Smooth muscle cell (in vitro differentiated cells): Measurements from ENCODE around the gene PPP1R3E. TPM values are rescaled to one million over a fixed set of nuclear protein-coding genes. Genes with fewer than 3 reads are reported as not detected.
A peak's percentile ranks its signal among the peaks of the same experiment; 100 is the strongest.

Experiments used
- DNase-seq: peaks from one replicate; lab custom pipeline; 2025; ENCODE audit not compliant: unreplicated experiment; lab: John Stamatoyannopoulos, UW
- H2AFZ ChIP-seq: fragments of 200-600 bp; sonication (generic); 2 replicates; pipeline ENCODE4 v1.6.0; 2016; ENCODE audit warnings: antibody characterized with exemption, low read depth, mild to moderate bottlenecking
- H3F3A ChIP-seq: fragments of 200-600 bp; sonication (generic); 2 replicates; pipeline ENCODE4 v1.6.0; 2017; ENCODE audit warnings: antibody characterized with exemption, low read depth
- H3K27ac ChIP-seq: fragments of 200-600 bp; sonication (generic); 2 replicates; pipeline ENCODE4 v1.5.1; 2016; ENCODE audit warnings: low read depth, mild to moderate bottlenecking
- H3K27me3 ChIP-seq: fragments of 200-600 bp; sonication (generic); 2 replicates; pipeline ENCODE4 v1.6.1; 2016; ENCODE audit warnings: low read depth, mild to moderate bottlenecking
- H3K36me3 ChIP-seq: fragments of 200-600 bp; sonication (generic); 2 replicates; pipeline ENCODE4 v1.5.1; 2016; ENCODE audit warnings: low read depth
- H3K4me1 ChIP-seq: fragments of 200-600 bp; sonication (generic); 2 replicates; pipeline ENCODE4 v1.5.1; 2016; ENCODE audit warnings: low read depth
- H3K4me2 ChIP-seq: fragments of 200-600 bp; sonication (generic); 2 replicates; pipeline ENCODE4 v1.6.0; 2016; ENCODE audit warnings: mild to moderate bottlenecking
- H3K4me3 ChIP-seq: fragments of 200-600 bp; sonication (generic); 2 replicates; pipeline ENCODE4 v1.5.1; 2016; ENCODE audit warnings: mild to moderate bottlenecking
- H3K79me2 ChIP-seq: fragments of 200-600 bp; sonication (generic); 2 replicates; pipeline ENCODE4 v1.6.0; 2016; ENCODE audit warnings: low read depth, mild to moderate bottlenecking
- H3K9ac ChIP-seq: fragments of 200-600 bp; sonication (generic); 2 replicates; pipeline ENCODE4 v1.6.0; 2016; ENCODE audit warnings: low read depth
- H3K9me3 ChIP-seq: fragments of 200-600 bp; sonication (generic); replicated peaks from 2 replicates; pipeline ENCODE4 v1.5.1; 2016; ENCODE audit warnings: low read depth
- H4K20me1 ChIP-seq: fragments of 200-600 bp; sonication (generic); 2 replicates; pipeline ENCODE4 v1.6.0; 2016; ENCODE audit warnings: low read depth
- WGBS: methylation state at CpG from one replicate; pipeline ENCODE4 v1.1.7; 2016; ENCODE audit warnings: low lambda C conversion rate; 5-methylcytosine and 5-hydroxymethylcytosine counted together
- polyA plus RNA-seq: library from polyadenylated mRNA; unstranded; fragments of >200 nt; fragmentation: Nextera tagmentation; extraction: Ambion mirVana; gene quantifications from 2 replicates; pipeline ENCODE4 v1.2.1, GENCODE V29; 2016
- total RNA-seq: library from RNA; depleted of rRNA; stranded (reverse); fragments of >200 nt; gene quantifications from 2 replicates; pipeline ENCODE4 v1.2.3, GENCODE V29; 2014
- TF ChIP-seq, protein P1 (sequence below): fragments of 200-600 bp; sonication (generic); IDR thresholded peaks from 2 replicates; pipeline ENCODE4 v1.5.1; 2017; ENCODE audit warnings: borderline replicate concordance, mild to moderate bottlenecking, antibody characterized with exemption; ENCODE audit not compliant: insufficient read depth, poor library complexity, severe bottlenecking

The PPP1R3E gene, protein sequence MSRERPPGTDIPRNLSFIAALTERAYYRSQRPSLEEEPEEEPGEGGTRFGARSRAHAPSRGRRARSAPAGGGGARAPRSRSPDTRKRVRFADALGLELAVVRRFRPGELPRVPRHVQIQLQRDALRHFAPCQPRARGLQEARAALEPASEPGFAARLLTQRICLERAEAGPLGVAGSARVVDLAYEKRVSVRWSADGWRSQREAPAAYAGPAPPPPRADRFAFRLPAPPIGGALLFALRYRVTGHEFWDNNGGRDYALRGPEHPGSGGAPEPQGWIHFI
- total RNA-seq, result 1.7 and 2.0 TPM in 2 replicates
- polyA plus RNA-seq, result 0.71 and 1.5 TPM in 2 replicates

DNA sequence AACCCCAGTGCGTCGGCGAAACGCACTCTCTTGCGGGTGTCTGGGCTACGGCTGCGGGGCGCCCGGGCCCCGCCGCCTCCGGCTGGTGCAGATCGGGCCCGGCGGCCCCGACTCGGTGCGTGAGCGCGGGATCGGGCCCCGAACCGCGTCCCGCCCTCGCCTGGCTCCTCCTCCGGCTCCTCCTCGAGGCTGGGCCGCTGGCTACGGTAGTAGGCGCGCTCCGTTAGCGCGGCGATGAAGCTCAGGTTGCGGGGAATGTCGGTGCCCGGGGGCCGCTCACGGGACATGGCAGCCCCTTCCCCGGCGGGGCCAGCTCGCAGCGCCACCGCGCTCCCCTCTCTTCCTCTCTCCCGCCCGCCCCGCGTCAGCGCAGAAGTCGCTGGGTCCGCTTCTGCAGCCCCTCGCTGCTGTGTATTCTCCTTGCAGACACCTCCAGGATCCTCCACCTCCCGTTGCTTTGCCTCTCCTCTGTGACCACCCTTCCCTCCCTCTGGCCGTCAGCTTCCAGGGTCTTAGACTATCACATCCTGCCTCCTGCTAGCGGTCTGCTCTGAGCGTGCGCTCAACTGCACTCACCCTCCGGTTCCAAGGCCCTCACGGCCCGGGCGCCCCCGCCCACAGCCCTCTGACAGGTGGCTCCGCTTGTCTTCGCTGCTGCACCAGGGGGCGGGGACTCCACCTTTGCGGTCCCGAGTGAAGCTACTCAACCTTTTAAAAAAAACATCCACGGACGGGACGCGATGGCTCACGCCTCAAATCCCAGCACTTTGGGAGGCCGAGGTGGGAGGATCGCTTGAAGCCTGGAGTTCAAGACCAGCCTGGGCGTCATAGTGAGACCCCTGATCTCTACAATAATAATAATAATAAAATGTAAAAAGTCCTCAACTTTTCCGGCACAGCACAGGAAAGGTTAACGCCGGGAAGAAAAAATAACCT, at the start of gene PPP1R3E:
TSS of gene PPP1R3E (minus strand) at position 570 of the 936 bp plus-strand sequence. CDS start at position 287, 283 bp downstream.
- Histone ChIP-seq H3K4me2 (peak within 1 kb of the TSS; percentile 97), H3K36me3 (no peaks in the 10 kb centered on the region), H3K27me3 (no peaks in the 10 kb centered on the region), H3K79me2 (peaks cover 11% of the 10 kb centered on the region), H2AFZ (peak within 1 kb of the TSS; percentile 98), H3K27ac (peak within 1 kb of the TSS; percentile 68), H3K9ac (peak within 1 kb of the TSS; percentile 64), H3K4me3 (peak within 1 kb of the TSS; percentile 72), H3K9me3 (no peaks in the 10 kb centered on the region), H3F3A (peaks cover 16% of the 10 kb centered on the region), H3K4me1 (peaks cover 16% of the 10 kb centered on the region), H4K20me1 (peaks cover under 1% of the 10 kb centered on the region)
- peak; percentile 58 for DNase-seq
- WGBS, result 4% methylated on average over 73 of the region's 81 CpGs
- TF ChIP-seq, protein P1, sequence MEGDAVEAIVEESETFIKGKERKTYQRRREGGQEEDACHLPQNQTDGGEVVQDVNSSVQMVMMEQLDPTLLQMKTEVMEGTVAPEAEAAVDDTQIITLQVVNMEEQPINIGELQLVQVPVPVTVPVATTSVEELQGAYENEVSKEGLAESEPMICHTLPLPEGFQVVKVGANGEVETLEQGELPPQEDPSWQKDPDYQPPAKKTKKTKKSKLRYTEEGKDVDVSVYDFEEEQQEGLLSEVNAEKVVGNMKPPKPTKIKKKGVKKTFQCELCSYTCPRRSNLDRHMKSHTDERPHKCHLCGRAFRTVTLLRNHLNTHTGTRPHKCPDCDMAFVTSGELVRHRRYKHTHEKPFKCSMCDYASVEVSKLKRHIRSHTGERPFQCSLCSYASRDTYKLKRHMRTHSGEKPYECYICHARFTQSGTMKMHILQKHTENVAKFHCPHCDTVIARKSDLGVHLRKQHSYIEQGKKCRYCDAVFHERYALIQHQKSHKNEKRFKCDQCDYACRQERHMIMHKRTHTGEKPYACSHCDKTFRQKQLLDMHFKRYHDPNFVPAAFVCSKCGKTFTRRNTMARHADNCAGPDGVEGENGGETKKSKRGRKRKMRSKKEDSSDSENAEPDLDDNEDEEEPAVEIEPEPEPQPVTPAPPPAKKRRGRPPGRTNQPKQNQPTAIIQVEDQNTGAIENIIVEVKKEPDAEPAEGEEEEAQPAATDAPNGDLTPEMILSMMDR, result no peak

- peak overlapping the region; percentile 64 for H3K9ac ChIP-seq
- H3K4me1 ChIP-seq, result peaks cover 4% of the 10 kb centered on the region
- H3K79me2 ChIP-seq, result no peaks in the 10 kb centered on the region
- H3K36me3 ChIP-seq, result no peaks in the 10 kb centered on the region
- peak overlapping the region; percentile 99 for H3K4me2 ChIP-seq
- H4K20me1 ChIP-seq, result peaks cover 6% of the 10 kb centered on the region
- WGBS, result 7% methylated on average over 46 of the region's 61 CpGs
- H3F3A ChIP-seq, result peaks cover 27% of the 10 kb centered on the region
- no peaks in the 10 kb centered on the region for H3K27me3 ChIP-seq
- H2AFZ ChIP-seq, result no peak overlapping the region
- TF ChIP-seq, protein P1, result peak; percentile 17
- no peak for DNase-seq
- peak overlapping the region; percentile 91 for H3K4me3 ChIP-seq
- H3K9me3 ChIP-seq, result no peaks in the 10 kb centered on the region
- peak overlapping the region; percentile 63 for H3K27ac ChIP-seq
These were observed 49.2 kb upstream of the PPP1R3E start for GRCh38 chr14:23351681-23352505.

DNA sequence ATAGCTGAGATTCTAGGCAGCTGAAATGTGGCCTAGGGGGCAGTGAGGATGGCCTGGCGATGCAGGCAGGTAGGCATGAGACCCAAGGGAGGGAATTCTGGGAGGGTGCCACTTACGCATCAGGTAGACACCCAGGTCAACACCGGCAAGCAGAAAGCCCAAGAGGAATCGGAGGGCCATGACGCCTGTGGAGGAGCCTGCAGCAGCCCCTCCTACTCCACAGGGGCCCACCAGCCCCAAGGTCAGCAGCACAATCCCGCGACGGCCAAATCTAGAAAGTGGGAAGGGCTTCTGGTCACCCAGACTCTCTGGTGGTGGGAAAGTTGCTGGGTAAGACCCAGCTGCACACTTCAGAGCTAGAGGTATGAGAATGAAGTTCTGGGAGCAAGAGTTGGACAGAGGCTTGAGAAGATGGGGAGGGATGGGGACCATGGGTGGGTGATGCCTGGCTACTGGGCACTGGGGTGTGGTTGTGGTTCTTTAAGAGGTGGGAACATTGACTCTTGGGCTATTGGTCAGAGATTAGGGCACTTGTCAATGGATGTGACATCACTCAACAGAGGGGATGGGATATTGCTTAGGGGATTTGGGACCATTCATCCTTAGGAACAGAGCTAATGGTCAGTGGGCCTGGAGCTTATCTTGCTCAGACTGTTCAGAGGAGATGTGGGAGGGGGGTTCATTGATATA, 46.6 kb upstream of the PPP1R3E start:
- TF ChIP-seq, protein P1, result no peak
- Histone ChIP-seq H2AFZ (no peak overlapping the region), H3K9ac (no peak overlapping the region), H3K4me2 (no peak overlapping the region), H3K27me3 (no peaks in the 10 kb centered on the region), H3K27ac (no peak overlapping the region), H4K20me1 (peaks cover 6% of the 10 kb centered on the region), H3K79me2 (no peaks in the 10 kb centered on the region), H3K4me3 (no peak overlapping the region), H3K4me1 (peaks cover 4% of the 10 kb centered on the region), H3K36me3 (no peaks in the 10 kb centered on the region), H3K9me3 (no peaks in the 10 kb centered on the region), H3F3A (peaks cover 14% of the 10 kb centered on the region)
- WGBS, result 96% methylated on average over 8 of the region's 8 CpGs
- no peak for DNase-seq
